Peyer's patch (tissue), 4 donors: Measurements from ENCODE around the gene CDC26.

Source experiments
- POLR2A ChIP-seq, 2 donors: fragments of 450-650 bp; IDR thresholded peaks; one replicate each; pipeline ENCODE4 v1.5.1; 2017; ENCODE audit warnings: antibody characterized with exemption in 2 of 2, mild to moderate bottlenecking in 2 of 2, moderate library complexity in 2 of 2
- TF ChIP-seq, protein P1 (sequence below), 6 experiments: fragments of 450-650 bp in 4 of 6; fragments of 200-600 bp in 2 of 6; sonication (generic) in 1 of 6; IDR thresholded peaks; one replicate each; pipeline ENCODE4 v1.5.1; 2017 to 2019; ENCODE audit warnings: antibody characterized with exemption in 6 of 6, mild to moderate bottlenecking in 3 of 6, moderate library complexity in 1 of 6

DNA sequence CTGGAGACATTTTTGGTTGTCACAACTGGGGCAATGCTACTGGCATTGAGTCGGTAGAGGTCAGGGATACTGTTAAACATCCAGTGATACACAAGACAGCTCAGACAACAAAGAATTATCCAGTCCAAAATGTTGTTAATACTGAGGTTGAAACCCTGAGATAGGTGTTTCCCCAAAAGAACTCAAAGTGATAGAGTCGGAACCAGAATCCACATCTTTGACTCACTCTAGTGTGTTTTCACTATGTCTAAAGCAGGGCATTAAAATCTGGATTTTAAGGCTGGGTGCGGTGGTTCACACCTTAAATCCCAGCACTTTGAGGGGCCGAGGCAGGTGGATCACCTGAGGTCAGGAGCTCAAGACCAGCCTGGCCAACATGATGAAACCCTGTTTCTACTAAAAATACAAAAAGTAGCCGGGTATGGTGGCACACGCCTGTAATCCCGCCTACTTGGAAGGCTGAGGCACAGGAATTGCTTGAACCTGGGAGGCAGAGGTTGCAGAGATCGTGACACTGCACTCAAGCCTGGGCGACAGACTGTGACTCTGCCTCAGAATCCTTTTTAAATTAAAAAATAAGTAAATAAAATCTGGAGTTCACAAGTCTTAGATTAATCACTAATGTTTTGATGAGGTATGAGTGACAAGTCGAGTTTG is 37.0 kb downstream of the CDC26 start:
- TF ChIP-seq, protein P1, sequence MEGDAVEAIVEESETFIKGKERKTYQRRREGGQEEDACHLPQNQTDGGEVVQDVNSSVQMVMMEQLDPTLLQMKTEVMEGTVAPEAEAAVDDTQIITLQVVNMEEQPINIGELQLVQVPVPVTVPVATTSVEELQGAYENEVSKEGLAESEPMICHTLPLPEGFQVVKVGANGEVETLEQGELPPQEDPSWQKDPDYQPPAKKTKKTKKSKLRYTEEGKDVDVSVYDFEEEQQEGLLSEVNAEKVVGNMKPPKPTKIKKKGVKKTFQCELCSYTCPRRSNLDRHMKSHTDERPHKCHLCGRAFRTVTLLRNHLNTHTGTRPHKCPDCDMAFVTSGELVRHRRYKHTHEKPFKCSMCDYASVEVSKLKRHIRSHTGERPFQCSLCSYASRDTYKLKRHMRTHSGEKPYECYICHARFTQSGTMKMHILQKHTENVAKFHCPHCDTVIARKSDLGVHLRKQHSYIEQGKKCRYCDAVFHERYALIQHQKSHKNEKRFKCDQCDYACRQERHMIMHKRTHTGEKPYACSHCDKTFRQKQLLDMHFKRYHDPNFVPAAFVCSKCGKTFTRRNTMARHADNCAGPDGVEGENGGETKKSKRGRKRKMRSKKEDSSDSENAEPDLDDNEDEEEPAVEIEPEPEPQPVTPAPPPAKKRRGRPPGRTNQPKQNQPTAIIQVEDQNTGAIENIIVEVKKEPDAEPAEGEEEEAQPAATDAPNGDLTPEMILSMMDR (IDR thresholded peaks at IDR 0.05), result no peak
- no peak for TF ChIP-seq POLR2A (IDR thresholded peaks at IDR 0.05)
